ENCODE results near the gene RFWD3.
"Not testable (repeated sequence)": the region's sequence is repeated elsewhere in the genome, so short reads cannot be mapped to it uniquely, and the experiment has no call there.

Gene RFWD3

GRCh38 chr16:74666010-74666421 is 661 bp downstream of the RFWD3 start:
- no peak for DNase-seq

- DNase-seq = no peak
These were observed 5.6 kb downstream of the RFWD3 start for GRCh38 chr16:74661064-74661463.

GRCh38 chr16:74660383-74660782 is 6.3 kb downstream of the RFWD3 start:
- DNase-seq = no peak

GRCh38 chr16:74659041-74659440 is 7.6 kb downstream of the RFWD3 start:
- no peak for DNase-seq

- no peak for DNase-seq
These were observed 8.6 kb downstream of the RFWD3 start for GRCh38 chr16:74657870-74658642.

GRCh38 chr16:74654536-74655050 is 12.1 kb downstream of the RFWD3 start:
- DNase-seq = no peak

GRCh38 chr16:74652883-74653282 is 13.8 kb downstream of the RFWD3 start:
- DNase-seq = not testable (repeated sequence)

GRCh38 chr16:74652249-74652648 is 14.4 kb downstream of the RFWD3 start:
- DNase-seq = no peak

- no peak for DNase-seq
These were observed 14.8 kb downstream of the RFWD3 start for GRCh38 chr16:74651841-74652240.

GRCh38 chr16:74650966-74651567 is 15.6 kb downstream of the RFWD3 start:
- peak in 1 of 2 experiments; percentile 7 for DNase-seq

GRCh38 chr16:74649839-74650504 is 16.7 kb downstream of the RFWD3 start:
- DNase-seq = no peak

GRCh38 chr16:74641969-74642368 is 24.7 kb downstream of the RFWD3 start:
- DNase-seq = no peak

- no peak for DNase-seq
These were observed 28.8 kb downstream of the RFWD3 start for GRCh38 chr16:74637742-74638453.

GRCh38 chr16:74635303-74635702 is 31.4 kb downstream of the RFWD3 start:
- DNase-seq = no peak

- no peak for DNase-seq
These were observed 33.0 kb downstream of the RFWD3 start for GRCh38 chr16:74633686-74634085.

- DNase-seq = no peak
These were observed 39.0 kb downstream of the RFWD3 start for GRCh38 chr16:74627506-74628220.

GRCh38 chr16:74626741-74627416 is 39.8 kb downstream of the RFWD3 start:
- no peak for DNase-seq

- no peak for DNase-seq
These were observed 41.0 kb downstream of the RFWD3 start for GRCh38 chr16:74625500-74626350.

- no peak for DNase-seq
These were observed 42.8 kb downstream of the RFWD3 start for GRCh38 chr16:74623839-74624235.

- DNase-seq = peak in 1 of 2 experiments; percentile 27
These were observed 43.4 kb downstream of the RFWD3 start for GRCh38 chr16:74623214-74623838.
